Measurements from ENCODE around the gene RNFT2.
A peak's percentile ranks its signal among the peaks of the same experiment; 100 is the strongest.
"Not testable (repeated sequence)": the region's sequence is repeated elsewhere in the genome, so short reads cannot be mapped to it uniquely, and the experiment has no call there.

RNFT2 gene

GRCh38 chr12:116808113-116809105, 70.3 kb downstream of the RNFT2 start:
- Mint-ChIP-seq H3K27me3 (no peaks in the 10 kb centered on the region), H3K9me3 (ENCODE audit: low read depth) (no peaks in the 10 kb centered on the region), H3K27ac (no peak overlapping the region), H3K4me3 (no peak overlapping the region), H3K4me1 (ENCODE audit: low read depth) (no peaks in the 10 kb centered on the region), H3K36me3 (peaks cover 2% of the 10 kb centered on the region)

- no peaks in the 10 kb centered on the region for H3K27me3 Mint-ChIP-seq
- no peaks in the 10 kb centered on the region for H3K4me1 Mint-ChIP-seq (ENCODE audit: low read depth)
- no peaks in the 10 kb centered on the region for H3K9me3 Mint-ChIP-seq (ENCODE audit: low read depth)
- H3K27ac Mint-ChIP-seq: no peak overlapping the region
- H3K4me3 Mint-ChIP-seq: no peak overlapping the region
- H3K36me3 Mint-ChIP-seq: no peaks in the 10 kb centered on the region
Observed at GRCh38 chr12:116812238-116812637, 74.1 kb downstream of the RNFT2 start.

GRCh38 chr12:116813271-116814041, 75.3 kb downstream of the RNFT2 start:
- Mint-ChIP-seq H3K4me1 (ENCODE audit: low read depth) (peaks cover 10% of the 10 kb centered on the region), H3K27ac (no peak overlapping the region), H3K27me3 (no peaks in the 10 kb centered on the region), H3K9me3 (ENCODE audit: low read depth) (no peaks in the 10 kb centered on the region), H3K4me3 (no peak overlapping the region), H3K36me3 (no peaks in the 10 kb centered on the region)

- not testable (repeated sequence) for H3K27ac Mint-ChIP-seq; H3K36me3 Mint-ChIP-seq; H3K27me3 Mint-ChIP-seq; H3K4me3 Mint-ChIP-seq; H3K9me3 Mint-ChIP-seq (ENCODE audit: low read depth)
- peaks cover 15% of the 10 kb centered on the region for H3K4me1 Mint-ChIP-seq (ENCODE audit: low read depth)
Observed at GRCh38 chr12:116814766-116815165, 76.7 kb downstream of the RNFT2 start.

- Mint-ChIP-seq H3K27me3 (no peaks in the 10 kb centered on the region), H3K27ac (peak overlapping the region; percentile 95), H3K4me3 (peak overlapping the region; percentile 94), H3K4me1 (ENCODE audit: low read depth) (peaks cover 21% of the 10 kb centered on the region), H3K9me3 (ENCODE audit: low read depth) (no peaks in the 10 kb centered on the region), H3K36me3 (no peaks in the 10 kb centered on the region)
Observed at GRCh38 chr12:116818341-116818856, 80.3 kb downstream of the RNFT2 start.

GRCh38 chr12:116818948-116819832, 81.1 kb downstream of the RNFT2 start:
- Mint-ChIP-seq H3K36me3 (no peaks in the 10 kb centered on the region), H3K27ac (peak overlapping the region; percentile 97), H3K4me3 (peak overlapping the region; percentile 94), H3K4me1 (ENCODE audit: low read depth) (peaks cover 21% of the 10 kb centered on the region), H3K9me3 (ENCODE audit: low read depth) (no peaks in the 10 kb centered on the region), H3K27me3 (no peaks in the 10 kb centered on the region)

- Mint-ChIP-seq H3K4me1 (ENCODE audit: low read depth) (peaks cover 21% of the 10 kb centered on the region), H3K9me3 (ENCODE audit: low read depth) (no peaks in the 10 kb centered on the region)
Observed at GRCh38 chr12:116820064-116820656, 82.0 kb downstream of the RNFT2 start.

GRCh38 chr12:116821291-116821690, 83.2 kb downstream of the RNFT2 start:
- Mint-ChIP-seq H3K27me3 (no peaks in the 10 kb centered on the region), H3K27ac (no peak overlapping the region), H3K36me3 (peaks cover 5% of the 10 kb centered on the region), H3K9me3 (ENCODE audit: low read depth) (no peaks in the 10 kb centered on the region), H3K4me1 (ENCODE audit: low read depth) (peaks cover 21% of the 10 kb centered on the region), H3K4me3 (no peak overlapping the region)

More at GRCh38 chr12:116820064-116820656, 82.0 kb downstream of the RNFT2 start:
- Mint-ChIP-seq H3K4me3 (peak overlapping the region; percentile 22), H3K27me3 (no peaks in the 10 kb centered on the region), H3K27ac (peak overlapping the region; percentile 22), H3K36me3 (peaks cover 2% of the 10 kb centered on the region)

- H3K4me1 Mint-ChIP-seq (ENCODE audit: low read depth): no peaks in the 10 kb centered on the region
Observed at GRCh38 chr12:116827432-116827831, 89.3 kb downstream of the RNFT2 start.

GRCh38 chr12:116832353-116832752, 94.2 kb downstream of the RNFT2 start:
- Mint-ChIP-seq H3K4me1 (ENCODE audit: low read depth) (no peaks in the 10 kb centered on the region), H3K27me3 (no peaks in the 10 kb centered on the region), H3K4me3 (no peak overlapping the region), H3K36me3 (peaks cover 19% of the 10 kb centered on the region), H3K9me3 (ENCODE audit: low read depth) (peaks cover 3% of the 10 kb centered on the region), H3K27ac (no peak overlapping the region)

More at GRCh38 chr12:116827432-116827831, 89.3 kb downstream of the RNFT2 start:
- no peaks in the 10 kb centered on the region for H3K9me3 Mint-ChIP-seq (ENCODE audit: low read depth)
- H3K27me3 Mint-ChIP-seq: no peaks in the 10 kb centered on the region
- H3K27ac Mint-ChIP-seq: no peak overlapping the region
- no peak overlapping the region for H3K4me3 Mint-ChIP-seq
- peaks cover 11% of the 10 kb centered on the region for H3K36me3 Mint-ChIP-seq

- H3K27ac Mint-ChIP-seq: no peak overlapping the region
- H3K4me3 Mint-ChIP-seq: no peak overlapping the region
- H3K36me3 Mint-ChIP-seq: peaks cover 24% of the 10 kb centered on the region
Observed at GRCh38 chr12:116833474-116833873, 95.4 kb downstream of the RNFT2 start.

GRCh38 chr12:116835484-116835883, 97.4 kb downstream of the RNFT2 start:
- Mint-ChIP-seq H3K9me3 (ENCODE audit: low read depth) (peaks cover 3% of the 10 kb centered on the region), H3K4me1 (ENCODE audit: low read depth) (no peaks in the 10 kb centered on the region), H3K27me3 (no peaks in the 10 kb centered on the region), H3K36me3 (peaks cover 22% of the 10 kb centered on the region), H3K4me3 (no peak overlapping the region), H3K27ac (no peak overlapping the region)

More at GRCh38 chr12:116833474-116833873, 95.4 kb downstream of the RNFT2 start:
- peaks cover 3% of the 10 kb centered on the region for H3K9me3 Mint-ChIP-seq (ENCODE audit: low read depth)
- no peaks in the 10 kb centered on the region for H3K27me3 Mint-ChIP-seq
- no peaks in the 10 kb centered on the region for H3K4me1 Mint-ChIP-seq (ENCODE audit: low read depth)

- no peak overlapping the region for H3K4me3 Mint-ChIP-seq
- peaks cover 22% of the 10 kb centered on the region for H3K36me3 Mint-ChIP-seq
- peaks cover 3% of the 10 kb centered on the region for H3K9me3 Mint-ChIP-seq (ENCODE audit: low read depth)
- H3K27me3 Mint-ChIP-seq: no peaks in the 10 kb centered on the region
- H3K27ac Mint-ChIP-seq: no peak overlapping the region
- H3K4me1 Mint-ChIP-seq (ENCODE audit: low read depth): no peaks in the 10 kb centered on the region
Observed at GRCh38 chr12:116837097-116837496, 99.0 kb downstream of the RNFT2 start.

- Mint-ChIP-seq H3K36me3 (peaks cover 22% of the 10 kb centered on the region), H3K27me3 (no peaks in the 10 kb centered on the region), H3K9me3 (ENCODE audit: low read depth) (peaks cover 3% of the 10 kb centered on the region), H3K4me1 (ENCODE audit: low read depth) (no peaks in the 10 kb centered on the region), H3K4me3 (no peak overlapping the region), H3K27ac (no peak overlapping the region)
Observed at GRCh38 chr12:116838365-116838764, 100.2 kb downstream of the RNFT2 start.

Measured in activated naive CD8-positive, alpha-beta T cell (primary cell).